Bronchial epithelial cell (primary cell): ENCODE data around the gene CACNA1D. TPM values are rescaled to one million over a fixed set of nuclear protein-coding genes. Genes with fewer than 3 reads are reported as not detected.

Source experiments
- DNase-seq: peaks from one replicate; pipeline ENCODE4 v3.0.0-alpha.2; 2010; ENCODE audit warnings: low read depth
- FAIRE-seq: peaks from 2 replicates; lab custom pipeline; 2011; peaks lifted over from hg19 to GRCh38; lab: Jason Lieb, UNC
- H3K27me3 ChIP-seq: 2 replicates; pipeline ENCODE4 v1.5.1; 2011; ENCODE audit warnings: low read length; ENCODE audit not compliant: control insufficient read depth, insufficient read depth
- H3K36me3 ChIP-seq: 2 replicates; pipeline ENCODE4 v1.5.1; 2011; ENCODE audit warnings: low read length; ENCODE audit not compliant: control insufficient read depth, insufficient read depth
- H3K4me3 ChIP-seq: 2 replicates; pipeline ENCODE4 v1.5.1; 2011; ENCODE audit warnings: mild to moderate bottlenecking, low read depth, low read length, control low read depth
- total RNA-seq: library from RNA; depleted of rRNA; stranded (reverse); fragments of >200 nt; gene quantifications from 2 replicates; pipeline ENCODE4 v1.2.1, GENCODE V29; 2014
- TF ChIP-seq, protein P1 (sequence below): IDR thresholded peaks from 2 replicates; pipeline ENCODE4 v1.5.1; 2011; ENCODE audit warnings: mild to moderate bottlenecking, moderate library complexity, low read length, control low read depth, inconsistent platforms; ENCODE audit not compliant: insufficient read depth, severe bottlenecking

CACNA1D gene
- total RNA-seq, 1 donor from 2014 or later = 0.26 TPM

DNA sequence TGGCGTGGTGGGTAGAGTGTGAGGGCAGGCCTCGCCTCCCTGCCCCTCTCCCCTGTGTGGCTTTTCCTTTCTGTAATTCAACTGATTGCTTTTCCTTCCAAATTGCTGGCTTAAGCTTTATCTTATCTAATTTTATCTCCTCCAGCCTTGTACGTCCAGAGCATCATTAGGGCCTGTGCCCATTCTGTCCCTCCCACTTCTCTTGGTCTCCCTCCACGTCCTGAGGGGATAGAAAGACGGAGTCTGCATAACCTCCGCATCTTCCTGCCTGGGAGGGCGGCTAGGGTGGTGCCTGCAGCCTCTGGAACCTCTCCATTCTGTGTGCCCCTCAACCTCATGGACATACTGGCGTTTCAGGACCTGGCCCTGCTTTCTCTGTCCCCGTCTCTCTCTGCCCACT lies 39.8 kb downstream of the CACNA1D start:
- Histone ChIP-seq H3K36me3 (no peaks in the 10 kb centered on the region), H3K27me3 (peaks cover 2% of the 10 kb centered on the region), H3K4me3 (no peak overlapping the region)
- FAIRE-seq (no peak), DNase-seq (no peak)
- TF ChIP-seq, protein P1, sequence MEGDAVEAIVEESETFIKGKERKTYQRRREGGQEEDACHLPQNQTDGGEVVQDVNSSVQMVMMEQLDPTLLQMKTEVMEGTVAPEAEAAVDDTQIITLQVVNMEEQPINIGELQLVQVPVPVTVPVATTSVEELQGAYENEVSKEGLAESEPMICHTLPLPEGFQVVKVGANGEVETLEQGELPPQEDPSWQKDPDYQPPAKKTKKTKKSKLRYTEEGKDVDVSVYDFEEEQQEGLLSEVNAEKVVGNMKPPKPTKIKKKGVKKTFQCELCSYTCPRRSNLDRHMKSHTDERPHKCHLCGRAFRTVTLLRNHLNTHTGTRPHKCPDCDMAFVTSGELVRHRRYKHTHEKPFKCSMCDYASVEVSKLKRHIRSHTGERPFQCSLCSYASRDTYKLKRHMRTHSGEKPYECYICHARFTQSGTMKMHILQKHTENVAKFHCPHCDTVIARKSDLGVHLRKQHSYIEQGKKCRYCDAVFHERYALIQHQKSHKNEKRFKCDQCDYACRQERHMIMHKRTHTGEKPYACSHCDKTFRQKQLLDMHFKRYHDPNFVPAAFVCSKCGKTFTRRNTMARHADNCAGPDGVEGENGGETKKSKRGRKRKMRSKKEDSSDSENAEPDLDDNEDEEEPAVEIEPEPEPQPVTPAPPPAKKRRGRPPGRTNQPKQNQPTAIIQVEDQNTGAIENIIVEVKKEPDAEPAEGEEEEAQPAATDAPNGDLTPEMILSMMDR = no peak

DNA sequence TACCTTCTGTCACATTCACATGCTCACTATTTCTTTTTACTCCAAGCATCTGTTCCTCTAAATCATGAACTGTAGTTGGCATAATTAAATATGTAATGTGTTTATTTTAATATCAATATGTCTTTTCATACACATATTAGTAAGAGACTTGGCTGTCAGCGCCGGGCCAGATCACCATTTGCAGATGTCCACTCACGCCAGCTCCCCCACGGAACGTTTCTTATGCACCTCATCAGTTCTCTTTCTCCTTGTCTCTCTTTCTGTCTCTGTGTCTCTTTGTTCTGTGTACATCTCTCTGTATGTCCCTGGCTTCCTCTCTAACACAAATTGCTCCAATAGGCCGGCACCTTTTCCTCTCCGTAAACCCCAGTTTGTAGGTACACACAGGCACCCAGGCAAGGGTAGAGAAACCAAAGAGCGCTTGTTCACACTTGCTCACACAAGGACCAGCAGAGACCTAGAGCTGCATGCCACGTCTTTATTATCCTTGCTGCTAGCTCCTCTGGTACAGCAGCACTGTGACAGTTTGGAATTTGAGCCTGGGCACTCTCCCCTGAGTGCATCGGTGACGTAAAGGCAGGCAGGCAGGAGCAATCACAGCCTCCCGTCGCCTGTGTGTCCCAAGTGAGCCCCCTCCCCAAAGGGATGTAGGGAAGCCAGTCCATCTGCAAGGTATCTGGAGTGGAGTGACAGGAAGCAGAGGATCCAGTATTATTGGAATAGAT lies 40.4 kb downstream of the CACNA1D start:
- FAIRE-seq (no peak), DNase-seq (no peak)
- no peaks in the 10 kb centered on the region for H3K36me3 ChIP-seq
- TF ChIP-seq, protein P1 = no peak
- no peak overlapping the region for H3K4me3 ChIP-seq
- peaks cover 2% of the 10 kb centered on the region for H3K27me3 ChIP-seq

DNA sequence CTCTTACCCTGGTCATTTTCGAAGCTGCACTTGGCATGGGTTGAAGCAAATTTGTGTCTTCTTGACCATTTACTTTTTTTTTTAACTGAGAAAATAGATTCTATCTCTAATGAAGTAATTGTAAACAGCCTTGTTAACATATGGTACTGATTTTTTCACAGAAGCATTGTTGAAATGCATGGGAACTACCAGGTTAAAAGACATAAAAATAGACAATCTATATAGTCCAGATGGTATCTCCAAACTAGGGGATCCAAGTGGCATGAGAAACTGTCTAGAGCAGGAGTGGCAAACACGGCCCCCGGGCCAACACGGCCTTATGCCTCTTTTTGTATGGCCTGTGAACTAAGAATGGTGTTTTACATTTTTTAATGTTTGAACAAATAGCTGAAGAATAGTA lies 41.9 kb downstream of the CACNA1D start:
- FAIRE-seq (no peak), DNase-seq (no peak)
- Histone ChIP-seq H3K4me3 (no peak overlapping the region), H3K27me3 (no peaks in the 10 kb centered on the region), H3K36me3 (no peaks in the 10 kb centered on the region)
- TF ChIP-seq, protein P1 = no peak

DNA sequence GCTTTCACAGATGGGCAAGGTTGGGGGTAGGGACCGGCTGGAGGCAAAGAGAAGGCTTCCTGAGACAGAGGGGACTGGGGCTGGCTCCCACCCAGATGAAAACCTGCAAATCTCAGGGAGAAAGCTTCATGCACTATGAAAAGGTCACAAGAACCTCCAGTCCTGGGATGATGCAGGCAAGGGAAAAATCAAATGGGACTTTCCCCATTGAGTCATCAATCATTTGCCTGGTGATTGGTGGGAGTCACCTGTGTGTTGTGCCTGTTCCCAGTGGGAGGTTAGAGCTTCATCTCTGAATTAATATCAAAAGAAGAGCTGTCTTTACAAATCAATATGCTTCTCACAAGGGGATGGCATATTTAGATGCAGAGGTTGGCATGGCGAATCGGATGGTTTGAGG lies 49.9 kb downstream of the CACNA1D start:
- FAIRE-seq (no peak), DNase-seq (peak; percentile 48)
- H3K4me3 ChIP-seq = no peak overlapping the region
- TF ChIP-seq, protein P1 = no peak
- no peaks in the 10 kb centered on the region for H3K27me3 ChIP-seq
- H3K36me3 ChIP-seq = no peaks in the 10 kb centered on the region

DNA sequence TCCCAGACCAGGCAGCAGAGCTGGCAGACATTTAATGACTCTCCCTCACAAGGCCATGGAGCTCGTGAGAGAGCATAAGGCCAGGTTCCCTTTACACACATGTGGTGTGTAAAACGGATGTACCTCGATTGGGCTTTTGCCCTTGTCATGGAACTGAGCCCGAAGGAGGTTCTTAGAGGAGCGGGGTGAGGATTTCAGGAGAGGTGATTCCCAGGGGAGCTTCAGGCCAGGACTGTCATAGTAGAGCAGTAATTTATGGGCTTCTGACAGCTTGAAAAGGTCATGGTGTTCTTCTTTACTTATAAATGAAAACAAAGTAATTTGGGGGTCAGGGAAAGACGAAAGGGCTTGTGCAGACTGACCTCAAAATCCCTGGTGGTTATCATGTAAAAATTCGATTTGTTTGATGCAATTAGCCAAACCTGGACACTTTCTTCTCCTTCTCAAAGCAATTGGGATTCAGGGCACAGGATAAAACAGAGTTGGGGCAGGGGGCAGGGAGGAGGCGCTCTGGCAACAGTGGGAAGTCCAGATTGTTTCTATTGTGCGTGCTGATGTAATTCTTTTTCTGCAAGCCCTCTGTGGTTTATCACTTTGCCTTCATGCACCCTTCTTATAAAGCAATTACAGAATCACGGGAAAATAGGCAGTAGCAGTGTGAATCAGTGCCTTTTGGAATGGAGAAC lies 51.0 kb downstream of the CACNA1D start:
- FAIRE-seq (no peak), DNase-seq (no peak)
- TF ChIP-seq, protein P1 = no peak
- no peak overlapping the region for H3K4me3 ChIP-seq
- no peaks in the 10 kb centered on the region for H3K27me3 ChIP-seq
- H3K36me3 ChIP-seq = no peaks in the 10 kb centered on the region
